Measurements from ENCODE around the gene DFFA.

DNA sequence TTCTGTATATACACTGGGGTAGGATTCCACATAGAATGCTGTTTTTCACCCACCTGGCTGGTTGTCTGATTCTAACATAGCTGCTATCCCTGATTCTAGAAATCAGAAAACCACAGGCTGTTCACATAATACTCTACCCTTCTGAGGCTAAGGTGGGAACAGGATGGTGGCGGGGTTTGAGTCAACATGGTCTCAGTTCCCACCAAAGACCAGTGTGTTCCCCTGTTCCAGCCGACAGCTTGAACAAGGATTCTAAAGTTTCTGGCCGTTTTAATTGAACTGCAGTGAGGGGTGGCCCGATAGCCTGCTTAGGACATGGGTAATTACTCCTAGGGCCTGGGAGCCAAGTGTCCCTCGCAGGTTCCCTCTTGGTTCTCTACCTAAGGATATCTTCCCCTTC is 40.9 kb upstream of the DFFA start:
- TF ChIP-seq, protein P1, sequence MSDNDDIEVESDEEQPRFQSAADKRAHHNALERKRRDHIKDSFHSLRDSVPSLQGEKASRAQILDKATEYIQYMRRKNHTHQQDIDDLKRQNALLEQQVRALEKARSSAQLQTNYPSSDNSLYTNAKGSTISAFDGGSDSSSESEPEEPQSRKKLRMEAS (IDR thresholded peaks at IDR 0.05): no peak
- TF ChIP-seq, protein P2, sequence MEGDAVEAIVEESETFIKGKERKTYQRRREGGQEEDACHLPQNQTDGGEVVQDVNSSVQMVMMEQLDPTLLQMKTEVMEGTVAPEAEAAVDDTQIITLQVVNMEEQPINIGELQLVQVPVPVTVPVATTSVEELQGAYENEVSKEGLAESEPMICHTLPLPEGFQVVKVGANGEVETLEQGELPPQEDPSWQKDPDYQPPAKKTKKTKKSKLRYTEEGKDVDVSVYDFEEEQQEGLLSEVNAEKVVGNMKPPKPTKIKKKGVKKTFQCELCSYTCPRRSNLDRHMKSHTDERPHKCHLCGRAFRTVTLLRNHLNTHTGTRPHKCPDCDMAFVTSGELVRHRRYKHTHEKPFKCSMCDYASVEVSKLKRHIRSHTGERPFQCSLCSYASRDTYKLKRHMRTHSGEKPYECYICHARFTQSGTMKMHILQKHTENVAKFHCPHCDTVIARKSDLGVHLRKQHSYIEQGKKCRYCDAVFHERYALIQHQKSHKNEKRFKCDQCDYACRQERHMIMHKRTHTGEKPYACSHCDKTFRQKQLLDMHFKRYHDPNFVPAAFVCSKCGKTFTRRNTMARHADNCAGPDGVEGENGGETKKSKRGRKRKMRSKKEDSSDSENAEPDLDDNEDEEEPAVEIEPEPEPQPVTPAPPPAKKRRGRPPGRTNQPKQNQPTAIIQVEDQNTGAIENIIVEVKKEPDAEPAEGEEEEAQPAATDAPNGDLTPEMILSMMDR (IDR thresholded peaks at IDR 0.05; ENCODE audit: low read depth, low read length, missing input control): no peak
- TF ChIP-seq JUND (IDR thresholded peaks at IDR 0.05) (no peak), FOXA1 (IDR thresholded peaks at IDR 0.05) (no peak), EGR1 (IDR thresholded peaks at IDR 0.05; ENCODE audit: low read depth in 2 of 2) (no peak), HNF4G (IDR thresholded peaks at IDR 0.05) (no peak), GABPA (IDR thresholded peaks at IDR 0.05 in 1 of 2, conservative IDR thresholded peaks at IDR 0.05 in 1 of 2) (no peak), RAD21 (IDR thresholded peaks at IDR 0.05) (no peak), YY1 (IDR thresholded peaks at IDR 0.05) (no peak), SP1 (IDR thresholded peaks at IDR 0.05) (no peak), NR2F2 (IDR thresholded peaks at IDR 0.05) (no peak)
- TF ChIP-seq, protein P3, sequence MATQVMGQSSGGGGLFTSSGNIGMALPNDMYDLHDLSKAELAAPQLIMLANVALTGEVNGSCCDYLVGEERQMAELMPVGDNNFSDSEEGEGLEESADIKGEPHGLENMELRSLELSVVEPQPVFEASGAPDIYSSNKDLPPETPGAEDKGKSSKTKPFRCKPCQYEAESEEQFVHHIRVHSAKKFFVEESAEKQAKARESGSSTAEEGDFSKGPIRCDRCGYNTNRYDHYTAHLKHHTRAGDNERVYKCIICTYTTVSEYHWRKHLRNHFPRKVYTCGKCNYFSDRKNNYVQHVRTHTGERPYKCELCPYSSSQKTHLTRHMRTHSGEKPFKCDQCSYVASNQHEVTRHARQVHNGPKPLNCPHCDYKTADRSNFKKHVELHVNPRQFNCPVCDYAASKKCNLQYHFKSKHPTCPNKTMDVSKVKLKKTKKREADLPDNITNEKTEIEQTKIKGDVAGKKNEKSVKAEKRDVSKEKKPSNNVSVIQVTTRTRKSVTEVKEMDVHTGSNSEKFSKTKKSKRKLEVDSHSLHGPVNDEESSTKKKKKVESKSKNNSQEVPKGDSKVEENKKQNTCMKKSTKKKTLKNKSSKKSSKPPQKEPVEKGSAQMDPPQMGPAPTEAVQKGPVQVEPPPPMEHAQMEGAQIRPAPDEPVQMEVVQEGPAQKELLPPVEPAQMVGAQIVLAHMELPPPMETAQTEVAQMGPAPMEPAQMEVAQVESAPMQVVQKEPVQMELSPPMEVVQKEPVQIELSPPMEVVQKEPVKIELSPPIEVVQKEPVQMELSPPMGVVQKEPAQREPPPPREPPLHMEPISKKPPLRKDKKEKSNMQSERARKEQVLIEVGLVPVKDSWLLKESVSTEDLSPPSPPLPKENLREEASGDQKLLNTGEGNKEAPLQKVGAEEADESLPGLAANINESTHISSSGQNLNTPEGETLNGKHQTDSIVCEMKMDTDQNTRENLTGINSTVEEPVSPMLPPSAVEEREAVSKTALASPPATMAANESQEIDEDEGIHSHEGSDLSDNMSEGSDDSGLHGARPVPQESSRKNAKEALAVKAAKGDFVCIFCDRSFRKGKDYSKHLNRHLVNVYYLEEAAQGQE (IDR thresholded peaks at IDR 0.05): no peak
- TF ChIP-seq, protein P4, sequence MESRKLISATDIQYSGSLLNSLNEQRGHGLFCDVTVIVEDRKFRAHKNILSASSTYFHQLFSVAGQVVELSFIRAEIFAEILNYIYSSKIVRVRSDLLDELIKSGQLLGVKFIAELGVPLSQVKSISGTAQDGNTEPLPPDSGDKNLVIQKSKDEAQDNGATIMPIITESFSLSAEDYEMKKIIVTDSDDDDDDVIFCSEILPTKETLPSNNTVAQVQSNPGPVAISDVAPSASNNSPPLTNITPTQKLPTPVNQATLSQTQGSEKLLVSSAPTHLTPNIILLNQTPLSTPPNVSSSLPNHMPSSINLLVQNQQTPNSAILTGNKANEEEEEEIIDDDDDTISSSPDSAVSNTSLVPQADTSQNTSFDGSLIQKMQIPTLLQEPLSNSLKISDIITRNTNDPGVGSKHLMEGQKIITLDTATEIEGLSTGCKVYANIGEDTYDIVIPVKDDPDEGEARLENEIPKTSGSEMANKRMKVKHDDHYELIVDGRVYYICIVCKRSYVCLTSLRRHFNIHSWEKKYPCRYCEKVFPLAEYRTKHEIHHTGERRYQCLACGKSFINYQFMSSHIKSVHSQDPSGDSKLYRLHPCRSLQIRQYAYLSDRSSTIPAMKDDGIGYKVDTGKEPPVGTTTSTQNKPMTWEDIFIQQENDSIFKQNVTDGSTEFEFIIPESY (IDR thresholded peaks at IDR 0.05): no peak
